A549 (cell line): ENCODE results near the gene ZNF37A.

Experiments
- CBX2 ChIP-seq: fragments of 200-600 bp; sonication (generic); IDR thresholded peaks from 2 replicates; pipeline ENCODE4 v1.6.1; 2016; ENCODE audit warnings: low read depth, mild to moderate bottlenecking, borderline replicate concordance
- CEBPB ChIP-seq, 2 experiments: fragments of >200 bp in 1 of 2; sonication (Bioruptor Twin) in 1 of 2; formaldehyde crosslinking in 1 of 2; IDR thresholded peaks; 2 replicates each; pipeline ENCODE4 v1.6.1; 2012 to 2016
- CTCF ChIP-seq: fragments of >200 bp; sonication (Bioruptor Twin); formaldehyde crosslinking; IDR thresholded peaks from 3 replicates; pipeline ENCODE4 v1.5.1; 2016
- EHMT2 ChIP-seq: fragments of 200-600 bp; sonication (generic); IDR thresholded peaks from 2 replicates; pipeline ENCODE4 v1.6.1; 2016; ENCODE audit warnings: antibody characterized with exemption, low read depth, mild to moderate bottlenecking, moderate library complexity
- ESRRA ChIP-seq: fragments of 150-350 bp; IDR thresholded peaks from 2 replicates; pipeline ENCODE4 v1.6.1; 2014; ENCODE audit warnings: mild to moderate bottlenecking, low read length, borderline replicate concordance
- FOXS1 ChIP-seq: fragments of 250-450 bp; sonication (Bioruptor Pico); IDR thresholded peaks from 2 replicates; pipeline ENCODE4 v1.5.0; 2020; ENCODE audit warnings: mild to moderate bottlenecking, moderate library complexity
- HOXA7 ChIP-seq: fragments of 250-450 bp; sonication (Bioruptor Pico); IDR thresholded peaks from 2 replicates; pipeline ENCODE4 v1.5.0; 2020; ENCODE audit warnings: mild to moderate bottlenecking, moderate library complexity
- HOXB13 ChIP-seq: fragments of 250-450 bp; sonication (Bioruptor Pico); IDR thresholded peaks from 2 replicates; pipeline ENCODE4 v1.5.0; 2020; ENCODE audit warnings: low read depth, mild to moderate bottlenecking, moderate library complexity
- MAX ChIP-seq: IDR thresholded peaks from 2 replicates; pipeline ENCODE4 v1.6.1; 2012
- POLR2A ChIP-seq: IDR thresholded peaks from 2 replicates; pipeline ENCODE4 v1.6.1; 2012; ENCODE audit warnings: mild to moderate bottlenecking, low read length

- no peak for TF ChIP-seq CEBPB (IDR thresholded peaks at IDR 0.05)
- no peak for TF ChIP-seq POLR2A
- no peak for TF ChIP-seq CTCF
- TF ChIP-seq FOXS1 = no peak
- TF ChIP-seq HOXA7 (CRISPR knock-in tag) = no peak
- no peak for TF ChIP-seq EHMT2
- no peak for TF ChIP-seq CBX2
- TF ChIP-seq HOXB13 (CRISPR knock-in tag) = no peak
- no peak for TF ChIP-seq ESRRA
- no peak for TF ChIP-seq MAX
Observed at GRCh38 chr10:38054361-38054797, 39.8 kb upstream of the ZNF37A start.
